Large intestine (tissue), 3 donors: ENCODE data around the gene TSPAN2. TPM values are rescaled to one million over a fixed set of nuclear protein-coding genes. Genes with fewer than 3 reads are reported as not detected.
A peak's percentile ranks its signal among the peaks of the same experiment; 100 is the strongest.
"Not testable (repeated sequence)": the region's sequence is repeated elsewhere in the genome, so short reads cannot be mapped to it uniquely, and the experiment has no call there.

Experiments used
- DNase-seq, 2 donors: peaks; one replicate each; pipeline versions ENCODE4 v3.0.0 to v3.0.0-alpha.2; 2013
- H3K27ac ChIP-seq: one replicate; pipeline ENCODE4 v1.5.1; 2013; ENCODE audit warnings: low read length
- H3K27me3 ChIP-seq: 2 replicates; pipeline ENCODE4 v1.6.1; 2013; ENCODE audit warnings: low read length; ENCODE audit not compliant: control insufficient read depth, insufficient read depth
- H3K36me3 ChIP-seq: 2 replicates; pipeline ENCODE4 v1.6.1; 2013; ENCODE audit warnings: low read length; ENCODE audit not compliant: control insufficient read depth, insufficient read depth
- H3K4me1 ChIP-seq: one replicate; pipeline ENCODE4 v1.6.1; 2013; ENCODE audit warnings: low read length; ENCODE audit not compliant: control insufficient read depth, insufficient read depth
- H3K4me3 ChIP-seq: one replicate; pipeline ENCODE4 v1.5.1; 2013; ENCODE audit warnings: low read length
- H3K9me3 ChIP-seq: one replicate; pipeline ENCODE4 v1.6.1; 2013; ENCODE audit warnings: mild to moderate bottlenecking, low read depth, low read length, moderate library complexity; ENCODE audit not compliant: control insufficient read depth
- WGBS: methylation state at CpG from one replicate; pipeline ENCODE4 v1.1.5; 2013; ENCODE audit warnings: low lambda C conversion rate; ENCODE audit not compliant: insufficient coverage; 5-methylcytosine and 5-hydroxymethylcytosine counted together
- polyA plus RNA-seq: library from polyadenylated mRNA; unstranded; fragments of 120-200 nt; gene quantifications from one replicate; pipeline ENCODE4 v1.2.1, GENCODE V29; 2013

The TSPAN2 gene
- polyA plus RNA-seq, 1 donor = 14.0 TPM

- H3K27me3 ChIP-seq = no peaks in the 10 kb centered on the region
- no peak for DNase-seq
- no peak overlapping the region for H3K4me3 ChIP-seq
- H3K36me3 ChIP-seq = no peaks in the 10 kb centered on the region
- no peak overlapping the region for H3K27ac ChIP-seq
- H3K4me1 ChIP-seq = no peaks in the 10 kb centered on the region
- H3K9me3 ChIP-seq = no peaks in the 10 kb centered on the region
Observed at GRCh38 chr1:115046751-115047150, 42.6 kb downstream of the TSPAN2 start.

DNA sequence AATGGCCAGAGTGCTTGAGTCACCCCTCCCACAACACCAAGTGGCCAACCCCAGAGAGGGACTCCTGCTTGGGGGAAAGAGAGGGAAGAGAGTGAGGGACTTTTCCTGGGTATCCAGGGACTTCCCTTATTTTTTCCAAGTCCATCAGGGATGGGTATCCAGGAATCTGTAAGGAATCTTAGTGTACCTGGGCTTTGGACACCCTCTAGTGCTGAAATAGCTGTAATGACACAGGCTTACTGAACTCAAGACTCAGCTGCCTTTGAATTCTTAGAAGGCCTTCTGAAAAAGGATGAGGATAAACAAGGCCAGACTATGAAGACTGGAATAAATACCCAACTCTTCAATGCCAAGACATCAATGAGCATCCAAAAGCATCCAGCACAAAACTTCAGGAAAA, 47.6 kb downstream of the TSPAN2 start:
- no peaks in the 10 kb centered on the region for H3K36me3 ChIP-seq
- no peak for DNase-seq

GRCh38 chr1:115040501-115040900, 48.8 kb downstream of the TSPAN2 start:
- WGBS = 100% methylated on average over 1 of the region's 2 CpGs
- DNase-seq = no peak
- H3K27ac ChIP-seq = no peak overlapping the region
- H3K9me3 ChIP-seq = no peaks in the 10 kb centered on the region
- H3K27me3 ChIP-seq = peaks cover 2% of the 10 kb centered on the region
- no peaks in the 10 kb centered on the region for H3K36me3 ChIP-seq
- H3K4me3 ChIP-seq = no peak overlapping the region
- peaks cover 7% of the 10 kb centered on the region for H3K4me1 ChIP-seq

More for the DNA sequence above, 47.6 kb downstream of the TSPAN2 start:
- H3K4me3 ChIP-seq = no peak overlapping the region
- no peak overlapping the region for H3K27ac ChIP-seq
- no peaks in the 10 kb centered on the region for H3K9me3 ChIP-seq
- H3K27me3 ChIP-seq = no peaks in the 10 kb centered on the region
- H3K4me1 ChIP-seq = peaks cover 7% of the 10 kb centered on the region

DNA sequence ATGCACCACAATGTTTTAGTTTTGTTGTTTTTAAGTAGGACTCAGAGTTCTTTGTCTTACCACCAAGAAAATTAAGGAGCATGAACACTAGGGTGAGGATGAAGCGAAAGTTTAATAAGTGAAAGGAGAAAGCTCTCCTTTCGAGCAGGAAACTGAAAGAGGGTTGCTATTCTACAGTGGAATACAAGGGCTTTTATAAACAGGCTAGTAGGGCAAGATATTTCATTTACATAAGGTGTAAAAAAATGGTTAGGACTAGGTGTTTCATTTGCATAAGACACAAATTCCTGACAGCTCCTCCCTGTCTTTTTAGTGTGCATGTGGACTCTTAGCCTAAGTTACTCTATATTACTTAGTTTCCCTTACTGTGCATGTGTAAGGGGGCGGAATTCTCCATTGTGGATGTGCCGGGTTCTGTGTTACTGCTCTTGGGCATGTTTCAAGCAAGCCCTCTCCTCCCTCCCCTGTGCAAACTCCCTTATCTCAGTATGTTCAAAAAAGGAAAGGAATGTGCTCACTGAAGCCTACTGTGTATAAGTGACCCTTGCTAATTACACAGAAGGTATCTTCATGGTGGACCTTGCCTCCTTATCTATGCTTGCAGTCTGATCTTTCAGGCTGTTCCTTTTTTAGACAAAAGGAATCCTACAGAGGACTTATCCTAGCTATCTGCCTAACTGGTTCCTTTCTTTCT, 52.3 kb downstream of the TSPAN2 start:
- Histone ChIP-seq H3K27me3 (peaks cover 2% of the 10 kb centered on the region), H3K4me1 (peaks cover 7% of the 10 kb centered on the region), H3K9me3 (no peaks in the 10 kb centered on the region), H3K4me3 (no peak overlapping the region), H3K36me3 (no peaks in the 10 kb centered on the region), H3K27ac (no peak overlapping the region)
- WGBS = 100% methylated on average over 1 of the region's 4 CpGs
- DNase-seq = peak; percentile 17 to 59

DNA sequence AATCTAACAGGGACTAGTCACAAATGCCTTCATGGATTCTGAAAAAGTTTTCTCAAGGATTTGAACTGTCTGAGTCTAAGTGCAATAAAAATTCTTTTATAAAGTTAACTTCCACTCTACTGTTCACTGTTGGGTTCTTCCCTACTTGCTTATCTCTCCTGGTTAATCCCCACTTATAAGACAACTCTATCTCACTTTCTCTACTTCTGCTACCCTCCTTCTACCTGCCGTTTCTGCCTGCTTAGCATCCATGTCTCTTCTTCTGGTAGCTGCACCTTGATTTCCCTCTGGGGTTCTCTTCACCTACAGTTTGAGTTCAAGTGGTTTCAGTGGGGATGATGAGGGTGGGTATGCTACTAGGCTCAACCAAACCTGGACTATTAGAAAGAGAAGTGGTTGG, 53.7 kb downstream of the TSPAN2 start:
- Histone ChIP-seq H3K4me1 (peaks cover 7% of the 10 kb centered on the region), H3K9me3 (no peaks in the 10 kb centered on the region), H3K27ac (no peak overlapping the region), H3K27me3 (peaks cover 2% of the 10 kb centered on the region), H3K4me3 (no peak overlapping the region), H3K36me3 (no peaks in the 10 kb centered on the region)
- 0% methylated on average over 1 of the region's 1 CpG for WGBS
- no peak for DNase-seq

GRCh38 chr1:115031595-115031994, 57.7 kb downstream of the TSPAN2 start:
- Histone ChIP-seq H3K9me3 (no peaks in the 10 kb centered on the region), H3K27me3 (peaks cover 2% of the 10 kb centered on the region), H3K36me3 (no peaks in the 10 kb centered on the region), H3K27ac (no peak overlapping the region), H3K4me3 (no peak overlapping the region), H3K4me1 (no peaks in the 10 kb centered on the region)
- 20% methylated on average over 1 of the region's 2 CpGs for WGBS
- no peak for DNase-seq

- no peak within 1 kb of the TSS for H3K27ac ChIP-seq
- no peak for DNase-seq
Observed at GRCh38 chr1:115029526-115029925, 59.8 kb downstream of the TSPAN2 start, which contains the start of gene TSHB. Gene TSHB (plus strand): TSS chr1:115029826. CDS start chr1:115033363, 3,537 bp downstream.

DNA sequence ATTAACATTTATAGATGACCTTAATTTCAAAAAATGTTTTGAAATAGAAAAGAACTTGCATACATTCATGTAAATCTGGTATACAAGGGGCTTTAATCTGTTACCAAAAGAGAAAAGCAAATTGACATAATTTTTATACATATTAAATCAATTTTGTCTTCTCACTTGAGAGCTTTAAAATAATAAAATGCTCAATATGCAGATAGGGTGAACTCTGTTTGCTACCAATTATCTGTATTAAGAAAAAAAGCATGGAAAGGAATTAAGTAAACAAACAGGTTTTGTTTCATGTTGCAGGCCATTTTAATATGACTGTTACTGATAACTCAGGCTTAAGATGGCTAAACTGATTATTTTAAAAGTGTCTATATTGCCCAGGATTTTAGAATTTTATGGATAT, 65.7 kb downstream of the TSPAN2 start:
- Histone ChIP-seq H3K27me3 (peaks cover 3% of the 10 kb centered on the region), H3K4me1 (no peaks in the 10 kb centered on the region), H3K27ac (no peak overlapping the region), H3K4me3 (no peak overlapping the region), H3K36me3 (no peaks in the 10 kb centered on the region), H3K9me3 (no peaks in the 10 kb centered on the region)
- no peak for DNase-seq

More at GRCh38 chr1:115029526-115029925, 59.8 kb downstream of the TSPAN2 start, which contains the start of gene TSHB:
- H3K36me3 ChIP-seq = no peaks in the 10 kb centered on the region
- no peaks in the 10 kb centered on the region for H3K4me1 ChIP-seq
- H3K4me3 ChIP-seq = no peak within 1 kb of the TSS
- no peaks in the 10 kb centered on the region for H3K9me3 ChIP-seq
- no peaks in the 10 kb centered on the region for H3K27me3 ChIP-seq

GRCh38 chr1:115021145-115021544, 68.2 kb downstream of the TSPAN2 start:
- no peak for DNase-seq
- no CpG with 5 or more reads among the region's 1 CpG for WGBS
- H3K9me3 ChIP-seq = no peaks in the 10 kb centered on the region

DNA sequence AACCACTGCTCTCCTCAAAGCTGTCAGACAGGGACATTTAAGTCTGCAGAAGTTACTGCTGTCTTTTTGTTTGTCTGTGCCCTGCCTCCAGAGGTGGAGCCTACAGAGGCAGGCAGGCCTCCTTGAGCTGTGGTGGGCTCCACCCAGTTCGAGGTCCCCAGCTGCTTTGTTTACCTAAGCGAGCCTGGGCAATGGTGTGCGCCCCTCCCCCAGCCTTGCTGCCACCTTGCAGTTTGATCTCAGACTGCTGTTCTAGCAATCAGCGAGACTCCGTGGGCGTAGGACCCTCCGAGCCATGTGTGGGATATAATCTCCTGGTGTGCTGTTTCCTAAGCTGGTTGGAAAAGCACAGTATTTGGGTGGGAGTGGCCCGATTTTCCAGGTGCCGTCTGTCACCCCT, 69.8 kb downstream of the TSPAN2 start:
- not testable (repeated sequence) for H3K4me3 ChIP-seq, H3K27me3 ChIP-seq, H3K9me3 ChIP-seq, H3K4me1 ChIP-seq, H3K27ac ChIP-seq, H3K36me3 ChIP-seq, DNase-seq
- WGBS = no CpG with 5 or more reads among the region's 9 CpGs

More at GRCh38 chr1:115021145-115021544, 68.2 kb downstream of the TSPAN2 start:
- Histone ChIP-seq H3K27ac (no peak overlapping the region), H3K4me1 (no peaks in the 10 kb centered on the region), H3K36me3 (no peaks in the 10 kb centered on the region), H3K27me3 (peaks cover 3% of the 10 kb centered on the region), H3K4me3 (no peak overlapping the region)

DNA sequence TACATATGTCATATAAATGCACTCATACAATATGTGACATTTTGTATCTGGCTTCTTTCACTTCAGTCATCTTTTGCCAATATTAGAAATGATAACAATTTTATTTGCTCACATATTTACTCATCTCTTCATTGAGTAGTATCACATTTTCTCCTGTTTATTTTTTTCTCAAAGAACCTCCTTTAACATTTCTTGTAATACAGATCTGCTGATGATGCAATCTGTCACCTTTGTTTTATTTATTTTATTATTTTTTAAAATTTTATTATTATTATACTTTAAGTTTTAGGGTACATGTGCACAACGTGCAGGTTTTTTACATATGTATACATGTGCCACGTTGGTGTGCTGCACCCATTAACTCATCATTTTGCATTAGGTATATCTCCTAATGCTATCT, 75.5 kb downstream of the TSPAN2 start:
- Histone ChIP-seq H3K9me3 (no peaks in the 10 kb centered on the region), H3K36me3 (no peaks in the 10 kb centered on the region), H3K4me1 (no peaks in the 10 kb centered on the region), H3K27ac (no peak overlapping the region), H3K4me3 (no peak overlapping the region), H3K27me3 (no peaks in the 10 kb centered on the region)
- no peak for DNase-seq
- 80% methylated on average over 1 of the region's 2 CpGs for WGBS
